Breast epithelium (tissue), 4 donors: ENCODE data around the gene MAN1A1. TPM values are rescaled to one million over a fixed set of nuclear protein-coding genes. Genes with fewer than 3 reads are reported as not detected.

Experiments
- DNase-seq, 2 donors: peaks; one replicate each; pipeline ENCODE4 v3.0.0-alpha.2; 2019; ENCODE audit warnings: low spot score in 2 of 2
- H3K27ac ChIP-seq, 2 donors: fragments of 200-600 bp; sonication (generic) in 1 of 2; one replicate each; pipeline ENCODE4 v1.5.1; 2016 to 2019; ENCODE audit warnings: mild to moderate bottlenecking in 1 of 2
- H3K27me3 ChIP-seq, 2 donors: fragments of 200-600 bp; sonication (generic) in 1 of 2; one replicate each; pipeline versions ENCODE4 v1.5.1 to v1.6.0; 2017 to 2019; ENCODE audit warnings: control low read depth in 1 of 2, mild to moderate bottlenecking in 1 of 2
- H3K36me3 ChIP-seq: fragments of 200-600 bp; one replicate; pipeline ENCODE4 v1.5.1; 2019
- H3K4me1 ChIP-seq, 2 donors: fragments of 200-600 bp; sonication (generic); one replicate each; pipeline ENCODE4 v1.5.1; 2016 to 2019; ENCODE audit warnings: control low read depth in 1 of 2
- H3K4me3 ChIP-seq, 3 donors: fragments of 200-600 bp; sonication (generic); 1 replicate in 2 of 3; 2 replicates in 1 of 3; pipeline ENCODE4 v1.5.1; 2016 to 2019; ENCODE audit warnings: mild to moderate bottlenecking in 3 of 3, moderate library complexity in 2 of 3
- H3K9me3 ChIP-seq, 2 donors: fragments of 200-600 bp; sonication (generic) in 1 of 2; one replicate each; pipeline ENCODE4 v1.5.1; 2016 to 2019; ENCODE audit warnings: control low read depth in 1 of 2
- POLR2A ChIP-seq: fragments of 450-650 bp; IDR thresholded peaks from one replicate; pipeline ENCODE4 v1.6.1; 2016; ENCODE audit warnings: antibody characterized with exemption, mild to moderate bottlenecking, moderate library complexity
- POLR2AphosphoS5 ChIP-seq, 3 donors: sonication (generic); formaldehyde crosslinking; IDR thresholded peaks; one replicate each; pipeline ENCODE4 v1.6.1; 2017; ENCODE audit warnings: antibody characterized with exemption in 3 of 3
- intact Hi-C: fragments of 100-400 bp; cut with DNase I; formaldehyde crosslinking; loops from one replicate; pipeline ENCODE4 v1.15.1; 2023; ENCODE audit warnings: low total_unique reads
- total RNA-seq, 3 donors: library from RNA; depleted of rRNA; stranded (reverse); fragments of >200 nt; gene quantifications; one replicate each; pipeline ENCODE4 v1.1.0, GENCODE V29; 2016
- TF ChIP-seq, protein P1 (sequence below), 3 donors: fragments of 450-650 bp; IDR thresholded peaks; one replicate each; pipeline ENCODE4 v1.5.1; 2016 to 2017; ENCODE audit warnings: antibody characterized with exemption in 3 of 3, mild to moderate bottlenecking in 3 of 3, moderate library complexity in 3 of 3

MAN1A1 gene
- total RNA-seq, 3 donors from 2014 or later: 81.2 to 481 (median 104) TPM

DNA sequence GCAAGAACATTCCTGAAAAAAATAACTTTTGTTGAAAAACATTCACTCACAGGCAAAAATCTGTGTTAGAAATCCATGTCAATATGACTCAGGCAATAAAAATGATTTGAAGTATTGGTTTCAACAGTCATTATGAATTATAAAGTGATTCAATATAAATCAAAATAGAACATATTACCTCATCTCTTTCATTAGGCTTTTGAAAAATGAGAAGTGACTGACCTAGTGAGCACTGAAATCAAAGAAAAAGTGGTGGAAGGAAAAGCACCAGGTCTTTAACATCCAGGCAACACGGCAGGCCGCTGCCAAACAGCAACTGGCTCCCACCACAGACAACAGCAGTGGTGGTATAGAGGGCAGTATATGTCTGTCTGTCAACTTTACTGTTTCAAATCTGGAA is 68.9 kb downstream of the MAN1A1 start:
- H3K36me3 ChIP-seq: no peaks in the 10 kb centered on the region
- intact Hi-C loops: no loop called here
- DNase-seq: no peak

DNA sequence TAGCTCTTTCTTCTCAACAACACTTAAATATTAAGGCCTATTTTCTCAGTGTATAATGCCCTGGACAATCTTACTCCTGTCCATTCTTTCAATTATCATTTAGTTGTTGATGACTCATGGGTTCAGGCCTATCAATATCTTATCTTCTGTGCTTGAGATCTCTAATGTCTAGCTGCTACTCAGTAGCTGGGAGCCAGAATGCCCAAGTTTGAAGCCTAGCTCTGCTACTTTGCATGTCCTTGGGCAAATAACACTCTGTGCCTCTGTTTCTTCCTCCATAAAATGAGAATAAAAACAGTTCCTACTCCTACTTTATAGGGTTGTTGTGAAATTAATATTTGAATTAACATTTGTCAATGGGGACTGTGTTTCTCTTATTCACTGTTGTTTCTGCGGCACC is 69.5 kb downstream of the MAN1A1 start:
- no peak for DNase-seq
- no peaks in the 10 kb centered on the region for H3K36me3 ChIP-seq
- intact Hi-C loops: no loop called here

More for the DNA sequence above, 68.9 kb downstream of the MAN1A1 start:
- Histone ChIP-seq H3K27ac (no peak overlapping the region), H3K9me3 (no peaks in the 10 kb centered on the region), H3K4me3 (no peak overlapping the region), H3K4me1 (no peaks in the 10 kb centered on the region), H3K27me3 (no peaks in the 10 kb centered on the region)
- no peak for TF ChIP-seq POLR2A
- TF ChIP-seq, protein P1, sequence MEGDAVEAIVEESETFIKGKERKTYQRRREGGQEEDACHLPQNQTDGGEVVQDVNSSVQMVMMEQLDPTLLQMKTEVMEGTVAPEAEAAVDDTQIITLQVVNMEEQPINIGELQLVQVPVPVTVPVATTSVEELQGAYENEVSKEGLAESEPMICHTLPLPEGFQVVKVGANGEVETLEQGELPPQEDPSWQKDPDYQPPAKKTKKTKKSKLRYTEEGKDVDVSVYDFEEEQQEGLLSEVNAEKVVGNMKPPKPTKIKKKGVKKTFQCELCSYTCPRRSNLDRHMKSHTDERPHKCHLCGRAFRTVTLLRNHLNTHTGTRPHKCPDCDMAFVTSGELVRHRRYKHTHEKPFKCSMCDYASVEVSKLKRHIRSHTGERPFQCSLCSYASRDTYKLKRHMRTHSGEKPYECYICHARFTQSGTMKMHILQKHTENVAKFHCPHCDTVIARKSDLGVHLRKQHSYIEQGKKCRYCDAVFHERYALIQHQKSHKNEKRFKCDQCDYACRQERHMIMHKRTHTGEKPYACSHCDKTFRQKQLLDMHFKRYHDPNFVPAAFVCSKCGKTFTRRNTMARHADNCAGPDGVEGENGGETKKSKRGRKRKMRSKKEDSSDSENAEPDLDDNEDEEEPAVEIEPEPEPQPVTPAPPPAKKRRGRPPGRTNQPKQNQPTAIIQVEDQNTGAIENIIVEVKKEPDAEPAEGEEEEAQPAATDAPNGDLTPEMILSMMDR (IDR thresholded peaks at IDR 0.05): no peak
- TF ChIP-seq POLR2AphosphoS5 (IDR thresholded peaks at IDR 0.05): no peak

DNA sequence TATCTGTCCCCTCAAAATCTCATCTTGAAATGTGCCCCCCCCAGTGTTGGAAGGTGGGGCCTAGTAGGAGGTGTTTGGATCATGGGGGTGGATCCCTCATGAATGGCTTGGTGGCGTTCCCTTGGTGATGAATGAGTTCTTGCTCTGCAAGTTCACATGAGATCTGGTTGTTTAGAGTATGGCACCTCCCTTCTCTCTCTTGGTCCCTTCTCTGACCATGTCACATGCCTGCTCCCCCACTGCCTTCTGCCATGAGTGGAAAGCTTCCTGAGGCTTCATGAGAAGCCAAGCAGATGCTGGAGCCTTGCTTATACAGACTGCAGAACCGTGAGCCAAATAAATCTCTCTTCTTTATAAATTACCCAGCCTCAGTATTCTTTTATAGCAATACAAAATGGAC is 70.9 kb downstream of the MAN1A1 start:
- H3K4me1 ChIP-seq: no peaks in the 10 kb centered on the region
- H3K9me3 ChIP-seq: no peaks in the 10 kb centered on the region
- H3K4me3 ChIP-seq: no peak overlapping the region
- TF ChIP-seq, protein P1 (IDR thresholded peaks at IDR 0.05): no peak
- no peak for TF ChIP-seq POLR2AphosphoS5 (IDR thresholded peaks at IDR 0.05)
- TF ChIP-seq POLR2A: no peak
- DNase-seq: no peak
- no peaks in the 10 kb centered on the region for H3K27me3 ChIP-seq
- no peaks in the 10 kb centered on the region for H3K36me3 ChIP-seq
- intact Hi-C loops: loop anchor here (2.0 kb wide), 1 partner anchor 52 kb away; no protein-coding TSS in a partner anchor
- no peak overlapping the region for H3K27ac ChIP-seq

More for the DNA sequence above, 69.5 kb downstream of the MAN1A1 start:
- H3K27ac ChIP-seq: no peak overlapping the region
- no peaks in the 10 kb centered on the region for H3K9me3 ChIP-seq
- no peak overlapping the region for H3K4me3 ChIP-seq
- no peaks in the 10 kb centered on the region for H3K4me1 ChIP-seq
- TF ChIP-seq, protein P1 (IDR thresholded peaks at IDR 0.05): no peak
- TF ChIP-seq POLR2A (no peak), POLR2AphosphoS5 (IDR thresholded peaks at IDR 0.05) (no peak)
- no peaks in the 10 kb centered on the region for H3K27me3 ChIP-seq

DNA sequence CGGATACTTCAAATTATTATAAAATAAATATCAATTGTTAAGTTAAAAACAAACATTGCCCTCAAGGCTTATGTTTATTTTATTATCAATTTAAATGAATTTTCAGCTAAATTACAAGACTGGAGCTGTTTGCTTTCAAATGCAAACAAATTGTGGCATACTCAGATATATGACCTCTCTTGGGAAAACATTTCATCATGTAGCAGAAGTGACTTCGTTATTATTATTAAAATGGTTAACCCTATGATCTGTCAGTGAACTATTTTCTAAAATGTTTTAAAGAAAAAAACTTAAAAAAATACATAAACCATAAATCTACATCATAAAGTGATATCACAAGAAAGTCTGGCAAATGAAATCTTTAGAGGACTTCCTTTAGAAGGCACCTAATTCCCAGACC is 72.5 kb downstream of the MAN1A1 start:
- H3K36me3 ChIP-seq: no peaks in the 10 kb centered on the region
- H3K9me3 ChIP-seq: no peaks in the 10 kb centered on the region
- DNase-seq: no peak
- no peaks in the 10 kb centered on the region for H3K27me3 ChIP-seq
- H3K4me3 ChIP-seq: no peak overlapping the region
- intact Hi-C loops: no loop called here
- TF ChIP-seq, protein P1 (IDR thresholded peaks at IDR 0.05): no peak
- TF ChIP-seq POLR2AphosphoS5 (IDR thresholded peaks at IDR 0.05) (no peak), POLR2A (no peak)
- no peak overlapping the region for H3K27ac ChIP-seq
- H3K4me1 ChIP-seq: no peaks in the 10 kb centered on the region

DNA sequence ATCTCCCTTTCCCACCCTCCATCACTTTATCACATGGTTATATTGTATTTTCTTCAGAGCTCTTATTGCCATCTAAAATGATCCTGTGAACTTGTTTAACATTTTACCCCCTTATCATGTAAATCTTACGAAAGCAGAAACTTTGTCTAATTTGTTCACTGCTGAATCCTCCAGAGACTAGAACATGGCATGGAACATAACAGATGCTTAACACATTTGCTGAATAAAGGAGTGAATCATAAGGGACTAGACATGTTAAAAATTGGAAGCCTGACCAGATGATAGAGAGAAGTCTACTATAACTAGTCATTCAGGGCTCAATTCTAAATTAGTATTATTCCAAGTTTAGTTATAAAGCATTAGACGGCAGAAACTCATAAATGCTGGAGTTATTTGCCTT is 73.3 kb downstream of the MAN1A1 start:
- Histone ChIP-seq H3K9me3 (no peaks in the 10 kb centered on the region), H3K36me3 (no peaks in the 10 kb centered on the region), H3K4me3 (no peak overlapping the region), H3K4me1 (no peaks in the 10 kb centered on the region), H3K27me3 (no peaks in the 10 kb centered on the region), H3K27ac (no peak overlapping the region)
- no peak for DNase-seq
- intact Hi-C loops: no loop called here
- TF ChIP-seq POLR2A (no peak), POLR2AphosphoS5 (IDR thresholded peaks at IDR 0.05) (no peak)
- TF ChIP-seq, protein P1 (IDR thresholded peaks at IDR 0.05): no peak
